ENCODE results near the gene CTIF.

DNA sequence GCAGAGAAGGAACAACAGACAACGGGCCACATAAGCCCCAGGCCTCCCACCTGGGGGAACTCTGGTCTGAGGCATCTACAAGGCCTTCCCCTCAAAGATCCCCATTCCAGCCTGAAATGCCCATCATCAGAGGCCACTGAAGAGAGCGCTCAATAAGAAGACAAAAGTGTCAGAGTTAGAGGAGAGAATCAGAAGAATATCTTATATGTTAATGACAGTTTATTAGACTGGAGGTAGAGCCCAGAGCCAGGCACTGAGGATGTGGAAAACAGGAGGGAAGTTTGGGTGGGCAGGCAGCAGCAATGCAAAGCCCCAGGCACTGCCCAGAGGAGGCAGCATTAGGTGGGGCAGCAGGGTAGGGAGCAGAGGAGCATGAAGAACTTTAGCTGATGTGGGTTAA is 2.9 kb upstream of the CTIF start:
- TF ChIP-seq, protein P1, sequence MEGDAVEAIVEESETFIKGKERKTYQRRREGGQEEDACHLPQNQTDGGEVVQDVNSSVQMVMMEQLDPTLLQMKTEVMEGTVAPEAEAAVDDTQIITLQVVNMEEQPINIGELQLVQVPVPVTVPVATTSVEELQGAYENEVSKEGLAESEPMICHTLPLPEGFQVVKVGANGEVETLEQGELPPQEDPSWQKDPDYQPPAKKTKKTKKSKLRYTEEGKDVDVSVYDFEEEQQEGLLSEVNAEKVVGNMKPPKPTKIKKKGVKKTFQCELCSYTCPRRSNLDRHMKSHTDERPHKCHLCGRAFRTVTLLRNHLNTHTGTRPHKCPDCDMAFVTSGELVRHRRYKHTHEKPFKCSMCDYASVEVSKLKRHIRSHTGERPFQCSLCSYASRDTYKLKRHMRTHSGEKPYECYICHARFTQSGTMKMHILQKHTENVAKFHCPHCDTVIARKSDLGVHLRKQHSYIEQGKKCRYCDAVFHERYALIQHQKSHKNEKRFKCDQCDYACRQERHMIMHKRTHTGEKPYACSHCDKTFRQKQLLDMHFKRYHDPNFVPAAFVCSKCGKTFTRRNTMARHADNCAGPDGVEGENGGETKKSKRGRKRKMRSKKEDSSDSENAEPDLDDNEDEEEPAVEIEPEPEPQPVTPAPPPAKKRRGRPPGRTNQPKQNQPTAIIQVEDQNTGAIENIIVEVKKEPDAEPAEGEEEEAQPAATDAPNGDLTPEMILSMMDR (IDR thresholded peaks at IDR 0.05), result no peak
- TF ChIP-seq POLR2A (IDR thresholded peaks at IDR 0.05) (no peak), EP300 (IDR thresholded peaks at IDR 0.05) (no peak)
